PC-3 (cell line): ENCODE data around the gene N4BP2L2. TPM values are rescaled to one million over a fixed set of nuclear protein-coding genes. Genes with fewer than 3 reads are reported as not detected.

Experiments
- ATAC-seq: fragments of 200-7000 bp; cut with Tn5 transposase; 2 replicates; pipeline ENCODE4 v1.9.1; 2020; ENCODE audit warnings: mild to moderate bottlenecking, moderate library complexity
- BruUV-seq: library from RNA; stranded (reverse); fragments of 400-500 nt; replicated peaks from 2 replicates; lab custom pipeline; 2021; lab: Mats Ljungman, UMichigan
- CTCF ChIA-PET: fragments of 300-600 bp; sonication (Branson Sonifier 250); formaldehyde crosslinking; loops from one replicate; lab custom pipeline; 2022; ENCODE audit warnings: antibody characterized with exemption; lab: Charles Lee
- POLR2A ChIA-PET: fragments of 300-600 bp; sonication (Branson Sonifier 250); formaldehyde crosslinking; loops from one replicate; lab custom pipeline; 2022; ENCODE audit warnings: antibody characterized with exemption; ENCODE audit not compliant: unreplicated experiment; lab: Charles Lee
- DNase-seq: peaks from one replicate; pipeline ENCODE4 v3.0.0-alpha.2; 2015
- H2AFZ ChIP-seq: fragments of 300-600 bp; sonication (generic); 2 replicates; pipeline ENCODE4 v1.6.0; 2016; ENCODE audit warnings: antibody characterized with exemption, low read length
- H3F3A ChIP-seq: fragments of 300-600 bp; sonication (generic); one replicate; pipeline ENCODE4 v1.6.0; 2017; ENCODE audit warnings: antibody characterized with exemption, low read length, control low read depth, mild to moderate bottlenecking; ENCODE audit not compliant: unreplicated experiment
- H3K27ac ChIP-seq: fragments of 300-600 bp; sonication (generic); 2 replicates; pipeline ENCODE4 v1.5.1; 2016; ENCODE audit warnings: mild to moderate bottlenecking, low read length
- H3K27me3 ChIP-seq: fragments of 300-600 bp; sonication (generic); 2 replicates; pipeline ENCODE4 v1.6.1; 2016; ENCODE audit warnings: low read length, mixed read lengths
- H3K36me3 ChIP-seq: fragments of 300-600 bp; sonication (generic); 2 replicates; pipeline ENCODE4 v1.6.1; 2016; ENCODE audit warnings: low read depth, mixed run types, low read length, mixed read lengths
- H3K4me1 ChIP-seq: fragments of 300-600 bp; sonication (generic); 2 replicates; pipeline ENCODE4 v1.5.1; 2016; ENCODE audit warnings: low read length; ENCODE audit not compliant: insufficient read depth
- H3K4me2 ChIP-seq: fragments of 300-600 bp; sonication (generic); 2 replicates; pipeline ENCODE4 v1.6.0; 2016; ENCODE audit warnings: low read length
- H3K4me3 ChIP-seq: fragments of 300-600 bp; sonication (generic); 2 replicates; pipeline ENCODE4 v1.5.1; 2016; ENCODE audit warnings: mild to moderate bottlenecking, low read length, mixed read lengths
- H3K79me2 ChIP-seq: fragments of 300-600 bp; sonication (generic); 2 replicates; pipeline ENCODE4 v1.6.1; 2017; ENCODE audit warnings: low read length, mixed read lengths
- H3K9ac ChIP-seq: fragments of 300-600 bp; sonication (generic); 2 replicates; pipeline ENCODE4 v1.6.0; 2016; ENCODE audit warnings: mild to moderate bottlenecking, low read length
- H3K9me2 ChIP-seq: fragments of 300-600 bp; sonication (generic); replicated peaks from 2 replicates; pipeline ENCODE4 v1.6.1; 2016; ENCODE audit warnings: mixed run types, low read length, mixed read lengths
- H3K9me3 ChIP-seq: fragments of 300-600 bp; sonication (generic); 2 replicates; pipeline ENCODE4 v1.6.1; 2016; ENCODE audit warnings: low read length, mixed read lengths
- H4K20me1 ChIP-seq: fragments of 300-600 bp; sonication (generic); 2 replicates; pipeline ENCODE4 v1.6.1; 2016; ENCODE audit warnings: low read length, mixed read lengths
- EZH2 ChIP-seq: fragments of 300-600 bp; sonication (generic); IDR thresholded peaks from one replicate; pipeline ENCODE4 v1.6.1; 2017; ENCODE audit warnings: antibody characterized with exemption, mild to moderate bottlenecking, low read length; ENCODE audit not compliant: unreplicated experiment
- EZH2phosphoT487 ChIP-seq: fragments of 300-600 bp; sonication (generic); IDR thresholded peaks from 2 replicates; pipeline ENCODE4 v1.6.1; 2018; ENCODE audit warnings: mild to moderate bottlenecking, antibody characterized with exemption, low read length, borderline replicate concordance
- intact Hi-C: fragments of 100-400 bp; cut with micrococcal nuclease; formaldehyde crosslinking; loops from 2 replicates; pipeline ENCODE4 v1.9.0; 2023
- total RNA-seq: library from RNA; depleted of rRNA; stranded (reverse); fragments of >200 nt; gene quantifications from 2 replicates; pipeline ENCODE4 v1.2.3, GENCODE V29; 2014
- TF ChIP-seq, protein P1 (sequence below): fragments of 300-600 bp; sonication (generic); conservative IDR thresholded peaks from 2 replicates; pipeline ENCODE4 v1.5.1; 2017; ENCODE audit warnings: antibody characterized with exemption, low read depth, mild to moderate bottlenecking, low read length

N4BP2L2 gene
- total RNA-seq, 1 experiment from 2014 or later: 51.4 TPM

DNA sequence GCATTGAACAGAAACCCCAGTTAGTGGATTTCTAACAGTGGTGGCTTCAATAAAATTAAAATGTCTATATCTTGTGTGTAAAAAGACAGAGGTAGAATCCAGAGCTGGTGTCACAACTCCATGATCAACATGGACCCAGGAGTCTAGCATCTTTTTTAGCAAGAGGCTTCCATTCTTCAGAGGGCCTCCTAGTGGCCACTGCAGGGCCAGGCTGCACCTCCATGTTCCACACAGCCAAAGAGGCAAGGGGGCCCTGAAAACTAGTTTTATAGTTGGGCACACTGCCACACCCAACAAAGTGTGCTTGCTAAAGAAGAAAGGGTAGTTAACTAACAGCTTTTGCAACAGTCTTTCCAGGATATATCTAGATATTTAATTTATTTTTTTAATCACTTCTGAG is 123.6 kb downstream of the N4BP2L2 start:
- H2AFZ ChIP-seq: 0 out of 2 replicates have a peak overlapping the region, but pooled peaks have one; percentile 42
- H3K36me3 ChIP-seq: no peaks in the 10 kb centered on the region
- ATAC-seq (no peak), DNase-seq (peak; percentile 20)
- H3K27ac ChIP-seq: no peak overlapping the region
- no TSS peak for BruUV-seq
- H3K27me3 ChIP-seq: no peaks in the 10 kb centered on the region
- H3K4me1 ChIP-seq: no peaks in the 10 kb centered on the region
- no peaks in the 10 kb centered on the region for H3K79me2 ChIP-seq
- no peaks in the 10 kb centered on the region for H3K9me2 ChIP-seq
- H4K20me1 ChIP-seq: no peaks in the 10 kb centered on the region
- ChIA-PET CTCF (interaction anchor here (0.6 kb wide), 1 partner anchor 230 kb away, joined by 3 read pairs; no protein-coding TSS in a partner anchor), POLR2A (interaction anchor here (0.5 kb wide), 1 partner anchor 13 kb away, joined by 3 read pairs; the partner anchor contains the start of gene N4BP2L1)
- H3K4me3 ChIP-seq: no peak overlapping the region
- H3K9ac ChIP-seq: no peak overlapping the region
- no peaks in the 10 kb centered on the region for H3K9me3 ChIP-seq
- no peak overlapping the region for H3K4me2 ChIP-seq
- intact Hi-C loops: loop anchor here (10.0 kb wide), 1 partner anchor 250 kb away; no protein-coding TSS in a partner anchor
- TF ChIP-seq, protein P1, sequence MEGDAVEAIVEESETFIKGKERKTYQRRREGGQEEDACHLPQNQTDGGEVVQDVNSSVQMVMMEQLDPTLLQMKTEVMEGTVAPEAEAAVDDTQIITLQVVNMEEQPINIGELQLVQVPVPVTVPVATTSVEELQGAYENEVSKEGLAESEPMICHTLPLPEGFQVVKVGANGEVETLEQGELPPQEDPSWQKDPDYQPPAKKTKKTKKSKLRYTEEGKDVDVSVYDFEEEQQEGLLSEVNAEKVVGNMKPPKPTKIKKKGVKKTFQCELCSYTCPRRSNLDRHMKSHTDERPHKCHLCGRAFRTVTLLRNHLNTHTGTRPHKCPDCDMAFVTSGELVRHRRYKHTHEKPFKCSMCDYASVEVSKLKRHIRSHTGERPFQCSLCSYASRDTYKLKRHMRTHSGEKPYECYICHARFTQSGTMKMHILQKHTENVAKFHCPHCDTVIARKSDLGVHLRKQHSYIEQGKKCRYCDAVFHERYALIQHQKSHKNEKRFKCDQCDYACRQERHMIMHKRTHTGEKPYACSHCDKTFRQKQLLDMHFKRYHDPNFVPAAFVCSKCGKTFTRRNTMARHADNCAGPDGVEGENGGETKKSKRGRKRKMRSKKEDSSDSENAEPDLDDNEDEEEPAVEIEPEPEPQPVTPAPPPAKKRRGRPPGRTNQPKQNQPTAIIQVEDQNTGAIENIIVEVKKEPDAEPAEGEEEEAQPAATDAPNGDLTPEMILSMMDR: peak; percentile 66
- TF ChIP-seq EZH2: no peak
- no peaks in the 10 kb centered on the region for H3F3A ChIP-seq

- CTCF ChIA-PET: no interaction called here
- POLR2A ChIA-PET: interaction anchor here (0.5 kb wide), 1 partner anchor 13 kb away, joined by 3 read pairs; the partner anchor contains the start of gene N4BP2L1
- Histone ChIP-seq H3K9me2 (no peaks in the 10 kb centered on the region), H3K4me1 (no peaks in the 10 kb centered on the region), H2AFZ (0 out of 2 replicates have a peak overlapping the region, but pooled peaks have one; percentile 42), H3K4me3 (no peak overlapping the region), H4K20me1 (no peaks in the 10 kb centered on the region), H3K4me2 (no peak overlapping the region), H3K36me3 (no peaks in the 10 kb centered on the region), H3F3A (no peaks in the 10 kb centered on the region), H3K9me3 (no peaks in the 10 kb centered on the region), H3K9ac (no peak overlapping the region), H3K27ac (no peak overlapping the region), H3K27me3 (no peaks in the 10 kb centered on the region), H3K79me2 (no peaks in the 10 kb centered on the region)
- no peak for DNase-seq
- no peak for ATAC-seq
- intact Hi-C loops: loop anchor here (10.0 kb wide), 1 partner anchor 250 kb away; no protein-coding TSS in a partner anchor
- no TSS peak for BruUV-seq
- TF ChIP-seq EZH2phosphoT487: no peak
- TF ChIP-seq, protein P1: no peak
- no peak for TF ChIP-seq EZH2
Measured at GRCh38 chr13:32414580-32414979, 124.0 kb downstream of the N4BP2L2 start.

DNA sequence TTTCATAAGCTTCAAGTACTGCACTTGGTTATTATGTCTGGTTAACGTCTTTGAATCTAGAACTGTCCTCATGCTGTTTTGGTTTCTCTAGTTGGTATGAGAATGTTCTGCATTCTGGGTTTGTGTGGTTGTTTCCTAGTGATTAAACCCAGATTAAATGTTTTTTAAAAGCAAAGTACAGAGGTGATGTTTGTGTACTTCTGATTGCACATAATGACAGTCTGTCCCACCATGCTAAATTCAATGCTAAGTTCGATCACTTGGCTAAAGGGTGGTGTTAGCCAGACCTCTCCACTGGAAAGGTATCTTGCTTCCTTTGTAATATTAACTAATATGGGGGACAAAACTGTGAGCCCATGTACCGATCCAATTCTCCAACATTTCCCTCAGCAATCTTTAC is 125.3 kb downstream of the N4BP2L2 start:
- ATAC-seq: no peak
- Histone ChIP-seq H3K9ac (no peak overlapping the region), H3K9me2 (no peaks in the 10 kb centered on the region), H3F3A (no peaks in the 10 kb centered on the region), H2AFZ (no peak overlapping the region), H3K27me3 (no peaks in the 10 kb centered on the region), H3K36me3 (no peaks in the 10 kb centered on the region), H3K4me3 (no peak overlapping the region), H3K4me1 (no peaks in the 10 kb centered on the region), H3K27ac (no peak overlapping the region), H3K79me2 (no peaks in the 10 kb centered on the region), H3K4me2 (no peak overlapping the region), H3K9me3 (no peaks in the 10 kb centered on the region), H4K20me1 (no peaks in the 10 kb centered on the region)
- CTCF ChIA-PET: interaction anchor here (0.6 kb wide), 1 partner anchor 249 kb away, joined by 4 read pairs; no protein-coding TSS in a partner anchor
- no peak for DNase-seq
- POLR2A ChIA-PET: no interaction called here
- no TSS peak for BruUV-seq
- intact Hi-C loops: loop anchor here (10.0 kb wide), 1 partner anchor 248 kb away; no protein-coding TSS in a partner anchor
- no peak for TF ChIP-seq EZH2
- TF ChIP-seq EZH2phosphoT487: no peak
- TF ChIP-seq, protein P1: no peak
